DND-41 (cell line): ENCODE measurements around the gene TBXAS1.

Experiments
- ATAC-seq: fragments of 200-7000 bp; cut with Tn5 transposase; 3 replicates; pipeline ENCODE4 v1.9.1; 2021; ENCODE audit warnings: low read depth; ENCODE audit not compliant: insufficient read depth
- DNase-seq: peaks from one replicate; pipeline ENCODE4 v3.0.0-alpha.2; 2020
- H2AFZ ChIP-seq: 2 replicates; pipeline ENCODE4 v1.6.0; 2012; ENCODE audit warnings: low read depth, low read length
- H3K27ac ChIP-seq: 2 replicates; pipeline ENCODE4 v1.5.1; 2012; ENCODE audit warnings: low read length, inconsistent platforms
- H3K27me3 ChIP-seq: fragments of 200-600 bp; sonication (generic); 2 replicates; pipeline ENCODE4 v1.6.0; 2012; ENCODE audit warnings: low read length, mild to moderate bottlenecking, inconsistent platforms; ENCODE audit not compliant: insufficient read depth, poor library complexity
- H3K36me3 ChIP-seq: 2 replicates; pipeline ENCODE4 v1.5.1; 2012; ENCODE audit warnings: low read length, inconsistent platforms; ENCODE audit not compliant: insufficient read depth
- H3K4me1 ChIP-seq: 2 replicates; pipeline ENCODE4 v1.5.1; 2012; ENCODE audit warnings: mild to moderate bottlenecking, low read length; ENCODE audit not compliant: insufficient read depth
- H3K4me2 ChIP-seq: 2 replicates; pipeline ENCODE4 v1.6.0; 2012; ENCODE audit warnings: mild to moderate bottlenecking, moderate library complexity, low read length, inconsistent platforms; ENCODE audit not compliant: insufficient read depth
- H3K4me3 ChIP-seq, 2 experiments: fragments of 200-600 bp in 1 of 2; shearing (Covaris generic) in 1 of 2; 2 replicates each; pipeline ENCODE4 v1.5.1; 2012 to 2016; ENCODE audit warnings: inconsistent platforms in 2 of 2, low read length in 2 of 2, mild to moderate bottlenecking in 2 of 2, low read depth in 1 of 2, moderate library complexity in 1 of 2
- H3K79me2 ChIP-seq: 2 replicates; pipeline ENCODE4 v1.6.0; 2012; ENCODE audit warnings: low read length, inconsistent platforms; ENCODE audit not compliant: insufficient read depth
- H3K9ac ChIP-seq: 2 replicates; pipeline ENCODE4 v1.6.0; 2012; ENCODE audit warnings: low read depth, mild to moderate bottlenecking, inconsistent platforms, low read length, moderate library complexity
- H3K9me3 ChIP-seq: 2 replicates; pipeline ENCODE4 v1.5.1; 2012; ENCODE audit warnings: low read length, moderate library complexity, mild to moderate bottlenecking, inconsistent platforms; ENCODE audit not compliant: insufficient read depth, severe bottlenecking
- H4K20me1 ChIP-seq: 2 replicates; pipeline ENCODE4 v1.6.0; 2012; ENCODE audit warnings: low read length; ENCODE audit not compliant: insufficient read depth
- EZH2 ChIP-seq: IDR thresholded peaks from 3 replicates; pipeline ENCODE4 v1.6.1; 2012; ENCODE audit warnings: borderline replicate concordance, low read depth, mild to moderate bottlenecking, moderate library complexity, low read length, inconsistent platforms; ENCODE audit not compliant: severe bottlenecking
- TF ChIP-seq, protein P1 (sequence below): IDR thresholded peaks from 2 replicates; pipeline ENCODE4 v1.5.1; 2012; ENCODE audit warnings: borderline replicate concordance, low read length, moderate library complexity, mild to moderate bottlenecking; ENCODE audit not compliant: poor library complexity, severe bottlenecking; ENCODE audit errors: extremely low read depth

TBXAS1 gene

DNA sequence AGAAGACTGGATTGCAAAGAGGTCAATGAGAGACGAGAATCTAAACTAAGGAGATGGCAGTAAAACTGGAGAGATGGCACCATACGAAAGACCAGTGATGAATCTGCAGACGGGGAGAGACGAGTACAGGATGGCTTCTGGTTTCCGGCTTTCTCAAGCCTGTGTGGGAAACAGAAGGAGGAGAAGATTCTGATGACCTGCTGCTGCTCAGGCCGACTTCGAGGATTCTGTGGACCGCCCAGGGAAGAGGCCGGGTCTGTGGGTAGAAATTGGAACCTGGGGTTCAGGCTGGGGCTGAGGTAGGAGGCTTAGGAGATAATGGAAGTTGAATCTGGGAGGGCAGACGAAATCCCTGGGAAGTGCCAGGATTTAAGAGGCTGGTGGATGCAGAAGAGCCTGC, 185.1 kb downstream of the TBXAS1 start:
- Histone ChIP-seq H3K4me2 (no peak overlapping the region), H2AFZ (no peak overlapping the region), H3K79me2 (no peaks in the 10 kb centered on the region), H3K4me3 (no peak overlapping the region), H3K4me1 (no peaks in the 10 kb centered on the region), H3K9ac (no peak overlapping the region), H4K20me1 (no peaks in the 10 kb centered on the region), H3K36me3 (no peaks in the 10 kb centered on the region), H3K27ac (no peak overlapping the region), H3K27me3 (no peaks in the 10 kb centered on the region), H3K9me3 (no peaks in the 10 kb centered on the region)
- ATAC-seq = no peak
- DNase-seq = no peak
- TF ChIP-seq EZH2 = no peak
- TF ChIP-seq, protein P1, sequence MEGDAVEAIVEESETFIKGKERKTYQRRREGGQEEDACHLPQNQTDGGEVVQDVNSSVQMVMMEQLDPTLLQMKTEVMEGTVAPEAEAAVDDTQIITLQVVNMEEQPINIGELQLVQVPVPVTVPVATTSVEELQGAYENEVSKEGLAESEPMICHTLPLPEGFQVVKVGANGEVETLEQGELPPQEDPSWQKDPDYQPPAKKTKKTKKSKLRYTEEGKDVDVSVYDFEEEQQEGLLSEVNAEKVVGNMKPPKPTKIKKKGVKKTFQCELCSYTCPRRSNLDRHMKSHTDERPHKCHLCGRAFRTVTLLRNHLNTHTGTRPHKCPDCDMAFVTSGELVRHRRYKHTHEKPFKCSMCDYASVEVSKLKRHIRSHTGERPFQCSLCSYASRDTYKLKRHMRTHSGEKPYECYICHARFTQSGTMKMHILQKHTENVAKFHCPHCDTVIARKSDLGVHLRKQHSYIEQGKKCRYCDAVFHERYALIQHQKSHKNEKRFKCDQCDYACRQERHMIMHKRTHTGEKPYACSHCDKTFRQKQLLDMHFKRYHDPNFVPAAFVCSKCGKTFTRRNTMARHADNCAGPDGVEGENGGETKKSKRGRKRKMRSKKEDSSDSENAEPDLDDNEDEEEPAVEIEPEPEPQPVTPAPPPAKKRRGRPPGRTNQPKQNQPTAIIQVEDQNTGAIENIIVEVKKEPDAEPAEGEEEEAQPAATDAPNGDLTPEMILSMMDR = no peak

DNA sequence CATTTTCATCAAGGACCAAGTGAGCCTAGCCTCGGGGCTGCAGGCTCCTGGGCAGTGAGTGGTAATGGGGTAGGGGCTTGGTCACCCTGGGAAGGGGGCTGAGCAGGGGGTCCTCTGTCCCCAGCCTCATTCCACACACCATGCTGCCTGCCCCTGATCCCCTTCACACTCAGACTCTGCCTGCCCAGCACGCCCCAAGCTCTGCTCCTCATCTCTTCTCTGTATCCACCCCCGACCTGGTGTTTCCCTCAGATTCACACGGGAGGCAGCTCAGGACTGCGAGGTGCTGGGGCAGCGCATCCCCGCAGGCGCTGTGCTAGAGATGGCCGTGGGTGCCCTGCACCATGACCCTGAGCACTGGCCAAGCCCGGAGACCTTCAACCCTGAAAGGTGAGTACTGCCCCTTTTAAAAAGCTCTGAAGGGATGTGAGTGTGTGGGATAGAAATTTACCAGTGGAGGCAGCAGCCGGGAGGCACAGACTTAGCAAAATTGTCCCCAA, 186.5 kb downstream of the TBXAS1 start:
- ATAC-seq (no peak), DNase-seq (no peak)
- Histone ChIP-seq H3K27ac (no peak overlapping the region), H3K9ac (no peak overlapping the region), H3K4me2 (no peak overlapping the region), H3K9me3 (no peaks in the 10 kb centered on the region), H3K36me3 (no peaks in the 10 kb centered on the region), H3K27me3 (no peaks in the 10 kb centered on the region), H3K4me1 (no peaks in the 10 kb centered on the region), H3K4me3 (no peak overlapping the region), H4K20me1 (no peaks in the 10 kb centered on the region), H2AFZ (no peak overlapping the region), H3K79me2 (no peaks in the 10 kb centered on the region)
- TF ChIP-seq, protein P1 = no peak
- TF ChIP-seq EZH2 = no peak

DNA sequence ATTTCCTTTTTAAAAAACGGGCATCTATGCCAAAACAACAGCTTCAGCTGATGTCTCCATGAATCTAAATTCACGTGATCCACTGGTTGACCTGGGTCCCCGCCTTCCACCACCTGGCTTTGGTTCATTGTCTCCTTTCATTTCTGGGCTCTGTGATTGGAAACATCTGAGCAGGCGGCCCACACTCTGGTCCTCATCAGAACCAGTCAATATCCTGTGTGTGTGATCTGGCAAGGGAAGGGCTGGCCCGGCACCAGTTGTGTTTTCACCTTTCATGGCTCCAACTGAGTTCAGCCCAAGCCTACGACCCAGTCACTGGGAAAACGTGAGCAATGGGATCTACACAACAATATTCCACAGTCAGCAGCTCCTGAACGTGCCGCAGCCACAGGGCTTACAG, 187.5 kb downstream of the TBXAS1 start:
- no peaks in the 10 kb centered on the region for H3K27me3 ChIP-seq
- no peak overlapping the region for H3K4me2 ChIP-seq
- ATAC-seq (no peak), DNase-seq (no peak)
- H3K4me1 ChIP-seq = no peaks in the 10 kb centered on the region
- no peaks in the 10 kb centered on the region for H3K9me3 ChIP-seq
- no peak overlapping the region for H2AFZ ChIP-seq
- H4K20me1 ChIP-seq = no peaks in the 10 kb centered on the region
- H3K4me3 ChIP-seq = no peak overlapping the region
- H3K27ac ChIP-seq = no peak overlapping the region
- H3K9ac ChIP-seq = no peak overlapping the region
- TF ChIP-seq, protein P1 = no peak
- no peak for TF ChIP-seq EZH2
- H3K36me3 ChIP-seq = no peaks in the 10 kb centered on the region
- no peaks in the 10 kb centered on the region for H3K79me2 ChIP-seq

DNA sequence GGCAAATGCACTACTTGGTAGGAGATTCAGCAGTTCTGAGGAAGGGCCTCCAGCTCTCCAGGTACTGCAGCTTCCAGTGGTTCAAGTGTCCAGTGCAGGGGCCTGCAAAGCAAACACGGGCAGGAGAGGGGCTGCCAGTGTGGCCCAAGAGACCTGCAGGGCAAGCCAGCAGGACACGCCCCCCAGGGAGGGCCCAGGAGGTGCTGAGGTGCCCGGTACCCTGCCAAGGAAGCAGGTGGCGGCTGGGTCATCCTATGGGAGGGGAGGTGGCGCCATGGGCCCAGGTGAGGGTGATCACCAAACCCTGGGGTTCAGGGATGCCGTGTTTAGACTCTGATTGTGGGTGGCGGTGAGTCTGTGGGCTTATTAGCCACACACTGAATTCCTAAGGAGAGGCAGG, 188.0 kb downstream of the TBXAS1 start:
- H3K27ac ChIP-seq = no peak overlapping the region
- H3K4me3 ChIP-seq = no peak overlapping the region
- H3K9ac ChIP-seq = no peak overlapping the region
- TF ChIP-seq, protein P1 = no peak
- no peak for TF ChIP-seq EZH2
- H3K27me3 ChIP-seq = no peaks in the 10 kb centered on the region
- no peaks in the 10 kb centered on the region for H4K20me1 ChIP-seq
- no peaks in the 10 kb centered on the region for H3K36me3 ChIP-seq
- H3K4me1 ChIP-seq = no peaks in the 10 kb centered on the region
- H3K4me2 ChIP-seq = no peak overlapping the region
- H3K79me2 ChIP-seq = no peaks in the 10 kb centered on the region
- H3K9me3 ChIP-seq = no peaks in the 10 kb centered on the region
- DNase-seq = no peak
- ATAC-seq = no peak
- H2AFZ ChIP-seq = no peak overlapping the region
